Progenitor cell of endocrine pancreas (in vitro differentiated cells): ENCODE data around the gene PON3. TPM values are rescaled to one million over a fixed set of nuclear protein-coding genes. Genes with fewer than 3 reads are reported as not detected.

ENCODE experiments used
- DNase-seq: peaks from one replicate; pipeline ENCODE4 v3.0.0; 2021; ENCODE audit warnings: low spot score; ENCODE audit not compliant: unreplicated experiment
- H3K27ac Mint-ChIP-seq: 2 replicates; pipeline ENCODE4 v1.8.0; 2021; ENCODE audit warnings: mild to moderate bottlenecking, moderate library complexity, mixed read lengths
- H3K27me3 Mint-ChIP-seq: 2 replicates; pipeline ENCODE4 v1.8.0; 2021; ENCODE audit warnings: mixed read lengths
- H3K36me3 Mint-ChIP-seq: 2 replicates; pipeline ENCODE4 v1.8.0; 2022; ENCODE audit warnings: mixed read lengths; ENCODE audit not compliant: insufficient read depth
- H3K4me1 Mint-ChIP-seq: 2 replicates; pipeline ENCODE4 v1.8.0; 2021; ENCODE audit warnings: low read depth, mixed read lengths
- H3K4me3 Mint-ChIP-seq: 2 replicates; pipeline ENCODE4 v1.8.0; 2021; ENCODE audit warnings: low read depth, mild to moderate bottlenecking, moderate library complexity, mixed read lengths
- H3K9me3 Mint-ChIP-seq: 2 replicates; pipeline ENCODE4 v1.8.0; 2021; ENCODE audit warnings: low read depth, mixed read lengths
- CTCF ChIP-seq: fragments of 200-600 bp; sonication (generic); IDR thresholded peaks from one replicate; pipeline ENCODE4 v1.5.0; 2021; ENCODE audit warnings: antibody characterized with exemption, mild to moderate bottlenecking; ENCODE audit not compliant: unreplicated experiment
- total RNA-seq: library from RNA; stranded (reverse); gene quantifications from 2 replicates; pipeline ENCODE4 v1.2.1, GENCODE V29; 2021

PON3 gene
- total RNA-seq, 1 donor from 2014 or later, result 0.14 TPM

GRCh38 chr7:95340491-95340890 is 55.7 kb downstream of the PON3 start:
- H3K4me1 Mint-ChIP-seq, result no peaks in the 10 kb centered on the region
- no peak for TF ChIP-seq CTCF
- DNase-seq, result no peak
- H3K27ac Mint-ChIP-seq, result no peak overlapping the region
- no peaks in the 10 kb centered on the region for H3K27me3 Mint-ChIP-seq
- no peaks in the 10 kb centered on the region for H3K36me3 Mint-ChIP-seq
- H3K9me3 Mint-ChIP-seq, result no peaks in the 10 kb centered on the region
- no peak overlapping the region for H3K4me3 Mint-ChIP-seq

- no peaks in the 10 kb centered on the region for H3K27me3 Mint-ChIP-seq
- no peak for DNase-seq
- no peaks in the 10 kb centered on the region for H3K4me1 Mint-ChIP-seq
- no peaks in the 10 kb centered on the region for H3K9me3 Mint-ChIP-seq
- H3K4me3 Mint-ChIP-seq, result no peak overlapping the region
- no peaks in the 10 kb centered on the region for H3K36me3 Mint-ChIP-seq
- H3K27ac Mint-ChIP-seq, result no peak overlapping the region
- TF ChIP-seq CTCF, result no peak
Observed at GRCh38 chr7:95338832-95339231, 57.3 kb downstream of the PON3 start.

GRCh38 chr7:95335093-95335492 is 61.1 kb downstream of the PON3 start:
- no peaks in the 10 kb centered on the region for H3K9me3 Mint-ChIP-seq
- H3K36me3 Mint-ChIP-seq, result no peaks in the 10 kb centered on the region
- no peak for TF ChIP-seq CTCF
- no peak overlapping the region for H3K4me3 Mint-ChIP-seq
- H3K27ac Mint-ChIP-seq, result no peak overlapping the region
- H3K4me1 Mint-ChIP-seq, result no peaks in the 10 kb centered on the region
- H3K27me3 Mint-ChIP-seq, result no peaks in the 10 kb centered on the region
- no peak for DNase-seq

GRCh38 chr7:95334447-95334846 is 61.7 kb downstream of the PON3 start:
- Mint-ChIP-seq H3K4me1 (no peaks in the 10 kb centered on the region), H3K4me3 (no peak overlapping the region), H3K9me3 (no peaks in the 10 kb centered on the region), H3K27ac (no peak overlapping the region), H3K36me3 (no peaks in the 10 kb centered on the region), H3K27me3 (no peaks in the 10 kb centered on the region)
- no peak for TF ChIP-seq CTCF
- no peak for DNase-seq

- Mint-ChIP-seq H3K27me3 (peaks cover 4% of the 10 kb centered on the region), H3K4me3 (no peak overlapping the region), H3K9me3 (peaks cover 3% of the 10 kb centered on the region), H3K36me3 (no peaks in the 10 kb centered on the region), H3K4me1 (no peaks in the 10 kb centered on the region), H3K27ac (no peak overlapping the region)
- no peak for DNase-seq
- no peak for TF ChIP-seq CTCF
Observed at GRCh38 chr7:95330961-95331337, 65.2 kb downstream of the PON3 start.
